Liver (tissue), 9 donors: ENCODE measurements around the gene GGCT. TPM values are rescaled to one million over a fixed set of nuclear protein-coding genes. Genes with fewer than 3 reads are reported as not detected.

ENCODE experiments used
- DNase-seq: peaks from one replicate; pipeline ENCODE4 v3.0.0-alpha.2; 2017; ENCODE audit warnings: low spot score
- H3K27ac ChIP-seq, 2 donors: one replicate each; pipeline ENCODE4 v1.7.0; 2013; ENCODE audit warnings: inconsistent platforms in 2 of 2, low read length in 2 of 2, control low read depth in 1 of 2, low read depth in 1 of 2, mild to moderate bottlenecking in 1 of 2
- H3K27me3 ChIP-seq, 4 donors: one replicate each; pipeline versions ENCODE4 v1.6.1 to v1.7.0; 2013; ENCODE audit warnings: low read length in 3 of 4, inconsistent platforms in 1 of 4, mild to moderate bottlenecking in 1 of 4, moderate library complexity in 1 of 4; ENCODE audit not compliant: control insufficient read depth in 4 of 4, insufficient read depth in 4 of 4
- H3K36me3 ChIP-seq, 4 donors: one replicate each; pipeline versions ENCODE4 v1.6.1 to v1.7.0; 2013; ENCODE audit warnings: low read length in 3 of 4, mild to moderate bottlenecking in 3 of 4, low read depth in 1 of 4, moderate library complexity in 1 of 4; ENCODE audit not compliant: control insufficient read depth in 4 of 4, insufficient read depth in 3 of 4
- H3K4me1 ChIP-seq, 4 donors: one replicate each; pipeline versions ENCODE4 v1.6.1 to v1.7.0; 2013; ENCODE audit warnings: low read length in 3 of 4, mild to moderate bottlenecking in 3 of 4, moderate library complexity in 1 of 4; ENCODE audit not compliant: control insufficient read depth in 4 of 4, insufficient read depth in 4 of 4
- H3K4me3 ChIP-seq, 3 donors: one replicate each; pipeline versions ENCODE4 v1.6.1 to v1.7.0; 2013; ENCODE audit warnings: low read length in 3 of 3, control low read depth in 1 of 3, low read depth in 1 of 3, mild to moderate bottlenecking in 1 of 3
- H3K9ac ChIP-seq, 2 donors: one replicate each; pipeline ENCODE4 v1.7.0; 2013; ENCODE audit warnings: low read length in 2 of 2, mild to moderate bottlenecking in 2 of 2, moderate library complexity in 2 of 2, control low read depth in 1 of 2, low read depth in 1 of 2
- H3K9me3 ChIP-seq, 4 donors: one replicate each; pipeline versions ENCODE4 v1.6.1 to v1.7.0; 2013; ENCODE audit warnings: low read length in 3 of 4; ENCODE audit not compliant: control insufficient read depth in 4 of 4
- ATF3 ChIP-seq: IDR thresholded peaks from 2 replicates; pipeline ENCODE4 v1.6.1; 2016; ENCODE audit warnings: antibody characterized with exemption
- CTCF ChIP-seq: fragments of 150-350 bp; IDR thresholded peaks from 2 replicates; pipeline ENCODE4 v1.5.1; 2017; ENCODE audit warnings: improper control_type of control experiment, low read depth, low read length; ENCODE audit not compliant: missing input control
- EGR1 ChIP-seq, 2 donors: IDR thresholded peaks; 2 replicates each; pipeline ENCODE4 v1.6.1; 2016 to 2018; ENCODE audit warnings: antibody characterized with exemption in 2 of 2, low read depth in 2 of 2
- FOXA1 ChIP-seq: IDR thresholded peaks from 2 replicates; pipeline ENCODE4 v1.6.1; 2016; ENCODE audit warnings: antibody characterized with exemption
- GABPA ChIP-seq, 2 donors: IDR thresholded peaks in 1 of 2; conservative IDR thresholded peaks in 1 of 2; 2 replicates each; pipeline ENCODE4 v1.6.1; 2016; ENCODE audit warnings: antibody characterized with exemption in 2 of 2, mild to moderate bottlenecking in 1 of 2, moderate library complexity in 1 of 2
- JUND ChIP-seq, 2 donors: IDR thresholded peaks; 2 replicates each; pipeline ENCODE4 v1.6.1; 2016; ENCODE audit warnings: antibody characterized with exemption in 2 of 2
- NR2F2 ChIP-seq: IDR thresholded peaks from 2 replicates; pipeline ENCODE4 v1.6.1; 2016; ENCODE audit warnings: antibody characterized with exemption
- RAD21 ChIP-seq, 2 donors: IDR thresholded peaks; 2 replicates each; pipeline ENCODE4 v1.6.1; 2016; ENCODE audit warnings: antibody characterized with exemption in 2 of 2, mild to moderate bottlenecking in 2 of 2
- RXRA ChIP-seq, 2 donors: IDR thresholded peaks; 2 replicates each; pipeline ENCODE4 v1.6.1; 2017 to 2018; ENCODE audit warnings: antibody characterized with exemption in 2 of 2, mild to moderate bottlenecking in 1 of 2
- SP1 ChIP-seq: IDR thresholded peaks from 2 replicates; pipeline ENCODE4 v1.6.1; 2018; ENCODE audit warnings: antibody characterized with exemption, mild to moderate bottlenecking
- TAF1 ChIP-seq: conservative IDR thresholded peaks from 2 replicates; pipeline ENCODE4 v1.6.1; 2016; ENCODE audit warnings: antibody characterized with exemption, mild to moderate bottlenecking
- YY1 ChIP-seq: IDR thresholded peaks from 2 replicates; pipeline ENCODE4 v1.6.1; 2016; ENCODE audit warnings: antibody characterized with exemption, mild to moderate bottlenecking
- WGBS: extraction: QIAGEN DNeasy Blood & Tissue Kit; methylation state at CpG from one replicate; pipeline ENCODE4 v1.1.7; 2013; 5-methylcytosine and 5-hydroxymethylcytosine counted together
- polyA plus RNA-seq, 2 donors: library from polyadenylated mRNA; stranded (reverse) in 1 of 2; unstranded in 1 of 2; fragments of 200-250 nt in 1 of 2; fragments of >200 nt in 1 of 2; fragmentation: Nextera tagmentation in 1 of 2; extraction: Ambion mirVana in 1 of 2; gene quantifications; one replicate each; pipeline versions ENCODE4 v1.2.1 to v1.2.3, GENCODE V29; 2013 to 2015
- total RNA-seq, 2 donors: library from RNA; depleted of rRNA; stranded (reverse); fragments of >200 nt; gene quantifications; one replicate each; pipeline ENCODE4 v1.2.3, GENCODE V29; 2014
- donor health status: healthy.
- donor health status: healthy.
- donor health status: healthy.
- donor health status: healthy.
- donor health status: healthy.

Gene GGCT
- total and polyA plus RNA-seq, 4 donors = 11.0 to 22.5 (median 21.3) TPM

- DNase-seq = no peak
- Histone ChIP-seq H3K4me1 (peaks cover 0 to 3% (median 0%) of the 10 kb centered on the region in 4 donors), H3K9me3 (no peaks in the 10 kb centered on the region), H3K27me3 (no peaks in the 10 kb centered on the region), H3K27ac (peak overlapping the region; percentile 53 to 62), H3K9ac (no peak overlapping the region), H3K36me3 (no peaks in the 10 kb centered on the region), H3K4me3 (no peak overlapping the region)
- WGBS = 74% methylated on average over 14 of the region's 14 CpGs
- TF ChIP-seq FOXA1 = no peak
- no peak for TF ChIP-seq GABPA (IDR thresholded peaks at IDR 0.05 in 1 of 2, conservative IDR thresholded peaks at IDR 0.05 in 1 of 2)
- peak in 1 of 2 donors; percentile 2 for TF ChIP-seq RXRA (IDR thresholded peaks at IDR 0.05)
- no peak for TF ChIP-seq EGR1 (IDR thresholded peaks at IDR 0.05; ENCODE audit: low read depth in 2 of 2)
- no peak for TF ChIP-seq TAF1
- no peak for TF ChIP-seq ATF3
- no peak for TF ChIP-seq NR2F2
- no peak for TF ChIP-seq YY1
These were observed 34.4 kb downstream of the GGCT start for GRCh38 chr7:30470163-30470770.

GRCh38 chr7:30469303-30469702 lies 35.3 kb downstream of the GGCT start:
- H3K9ac ChIP-seq = no peak overlapping the region
- peaks cover 0 to 3% (median 2%) of the 10 kb centered on the region in 4 donors for H3K4me1 ChIP-seq
- TF ChIP-seq NR2F2 (peak; percentile 68), SP1 (peak; percentile 33), ATF3 (no peak), CTCF (no peak), RXRA (IDR thresholded peaks at IDR 0.05) (peak; percentile 14 to 24), RAD21 (IDR thresholded peaks at IDR 0.05) (peak in 1 of 2 donors; percentile 22)
- no peak for DNase-seq
- peak overlapping the region; percentile 35 to 62 for H3K27ac ChIP-seq
- WGBS = 66% methylated on average over 5 of the region's 5 CpGs
- H3K4me3 ChIP-seq = no peak overlapping the region
- H3K36me3 ChIP-seq = no peaks in the 10 kb centered on the region
- H3K9me3 ChIP-seq = no peaks in the 10 kb centered on the region
- H3K27me3 ChIP-seq = no peaks in the 10 kb centered on the region

- Histone ChIP-seq H3K36me3 (no peaks in the 10 kb centered on the region), H3K27me3 (no peaks in the 10 kb centered on the region), H3K9ac (no peak overlapping the region), H3K27ac (peak overlapping the region; percentile 35 to 62), H3K4me1 (peaks cover 0 to 5% (median 3%) of the 10 kb centered on the region in 4 donors), H3K9me3 (no peaks in the 10 kb centered on the region), H3K4me3 (no peak overlapping the region)
- 73% methylated on average over 4 of the region's 4 CpGs for WGBS
- no peak for DNase-seq
- no peak for TF ChIP-seq RXRA (IDR thresholded peaks at IDR 0.05)
- TF ChIP-seq NR2F2 = no peak
- no peak for TF ChIP-seq JUND (IDR thresholded peaks at IDR 0.05)
- TF ChIP-seq TAF1 = no peak
- no peak for TF ChIP-seq ATF3
These were observed 35.8 kb downstream of the GGCT start for GRCh38 chr7:30468791-30469190.
